ENCODE data around the gene CALML6. TPM values are rescaled to one million over a fixed set of nuclear protein-coding genes. Genes with fewer than 3 reads are reported as not detected.

Gene CALML6
- total RNA-seq, 1 experiment from 2014 or later = 1.5 TPM

DNA sequence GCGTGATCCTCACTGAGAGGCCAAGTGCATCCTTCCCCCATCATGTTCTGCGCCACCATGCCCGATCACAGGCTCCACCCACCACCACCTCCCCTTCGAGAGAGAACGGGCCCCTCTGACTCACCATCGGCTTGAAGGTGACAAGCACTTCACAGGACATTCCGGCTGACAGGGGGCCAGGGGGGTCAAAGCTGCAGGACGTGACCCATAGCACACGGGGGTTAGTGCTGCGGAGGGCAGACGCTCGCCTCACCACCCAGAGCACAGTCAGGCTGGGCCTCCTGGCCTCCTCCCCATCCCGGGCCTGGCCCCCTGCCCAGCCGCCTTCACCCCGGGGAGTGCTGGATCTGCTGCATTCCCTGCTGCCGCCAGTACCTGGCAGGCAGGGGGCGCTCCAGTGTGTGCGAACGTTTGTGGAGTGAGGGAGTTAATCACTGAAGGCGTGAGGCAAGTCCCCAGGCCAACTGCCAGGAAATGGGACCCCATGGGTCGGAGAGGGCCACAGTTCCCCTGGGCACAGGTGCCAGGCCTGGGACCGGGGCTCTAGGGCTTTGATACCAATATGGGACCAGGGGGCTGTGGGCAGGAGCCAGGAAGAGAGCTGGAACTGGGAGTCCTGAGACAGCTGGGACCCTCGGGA, 44.9 kb downstream of the CALML6 start:
- H3K27ac ChIP-seq (ENCODE audit: low read length) = no peak overlapping the region
- in situ Hi-C loops (cut with HindIII; ENCODE audit: low pct_unique_long_range_greater_than_20kb, low sequenced_read_pairs) = no loop called here
- TF ChIP-seq, protein P1, sequence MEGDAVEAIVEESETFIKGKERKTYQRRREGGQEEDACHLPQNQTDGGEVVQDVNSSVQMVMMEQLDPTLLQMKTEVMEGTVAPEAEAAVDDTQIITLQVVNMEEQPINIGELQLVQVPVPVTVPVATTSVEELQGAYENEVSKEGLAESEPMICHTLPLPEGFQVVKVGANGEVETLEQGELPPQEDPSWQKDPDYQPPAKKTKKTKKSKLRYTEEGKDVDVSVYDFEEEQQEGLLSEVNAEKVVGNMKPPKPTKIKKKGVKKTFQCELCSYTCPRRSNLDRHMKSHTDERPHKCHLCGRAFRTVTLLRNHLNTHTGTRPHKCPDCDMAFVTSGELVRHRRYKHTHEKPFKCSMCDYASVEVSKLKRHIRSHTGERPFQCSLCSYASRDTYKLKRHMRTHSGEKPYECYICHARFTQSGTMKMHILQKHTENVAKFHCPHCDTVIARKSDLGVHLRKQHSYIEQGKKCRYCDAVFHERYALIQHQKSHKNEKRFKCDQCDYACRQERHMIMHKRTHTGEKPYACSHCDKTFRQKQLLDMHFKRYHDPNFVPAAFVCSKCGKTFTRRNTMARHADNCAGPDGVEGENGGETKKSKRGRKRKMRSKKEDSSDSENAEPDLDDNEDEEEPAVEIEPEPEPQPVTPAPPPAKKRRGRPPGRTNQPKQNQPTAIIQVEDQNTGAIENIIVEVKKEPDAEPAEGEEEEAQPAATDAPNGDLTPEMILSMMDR (IDR thresholded peaks at IDR 0.05) = peak; percentile 96
- no peak for TF ChIP-seq POLR2AphosphoS5 (IDR thresholded peaks at IDR 0.05; ENCODE audit: low read depth, low read length)
- H3K9me3 ChIP-seq (ENCODE audit: control insufficient read depth, insufficient read depth, low read depth, low read length) = no peaks in the 10 kb centered on the region
- ChIA-PET CTCF (interaction anchor here (0.7 to 3.0 kb wide), 4 partner anchors 8 to 87 kb away, joined by 3 to 31 read pairs (median 4); no protein-coding TSS in a partner anchor), POLR2A (no interaction called here)
- peaks cover 10% of the 10 kb centered on the region for H3K4me1 ChIP-seq (ENCODE audit: control insufficient read depth, insufficient read depth, low read length)
- H3K27me3 ChIP-seq (ENCODE audit: control insufficient read depth, insufficient read depth, low read length) = no peaks in the 10 kb centered on the region
- no peaks in the 10 kb centered on the region for H3K36me3 ChIP-seq (ENCODE audit: control insufficient read depth, insufficient read depth, low read length)
- intact Hi-C loops (cut with micrococcal nuclease; ENCODE audit: unreplicated experiment) = loop anchor here (2.0 kb wide), 1 partner anchor 85 kb away; no protein-coding TSS in a partner anchor
- DNase-seq (ENCODE audit: low read depth, low spot score) = no peak
- ATAC-seq = peak; percentile 93
- peak overlapping the region in 1 of 2 experiments; percentile 22; a peak in 1 of 4 replicates for H3K4me3 ChIP-seq (ENCODE audit: low read depth in 2 of 2, low read length in 2 of 2)
- BruUV-seq (replicated peaks) = no TSS peak

DNA sequence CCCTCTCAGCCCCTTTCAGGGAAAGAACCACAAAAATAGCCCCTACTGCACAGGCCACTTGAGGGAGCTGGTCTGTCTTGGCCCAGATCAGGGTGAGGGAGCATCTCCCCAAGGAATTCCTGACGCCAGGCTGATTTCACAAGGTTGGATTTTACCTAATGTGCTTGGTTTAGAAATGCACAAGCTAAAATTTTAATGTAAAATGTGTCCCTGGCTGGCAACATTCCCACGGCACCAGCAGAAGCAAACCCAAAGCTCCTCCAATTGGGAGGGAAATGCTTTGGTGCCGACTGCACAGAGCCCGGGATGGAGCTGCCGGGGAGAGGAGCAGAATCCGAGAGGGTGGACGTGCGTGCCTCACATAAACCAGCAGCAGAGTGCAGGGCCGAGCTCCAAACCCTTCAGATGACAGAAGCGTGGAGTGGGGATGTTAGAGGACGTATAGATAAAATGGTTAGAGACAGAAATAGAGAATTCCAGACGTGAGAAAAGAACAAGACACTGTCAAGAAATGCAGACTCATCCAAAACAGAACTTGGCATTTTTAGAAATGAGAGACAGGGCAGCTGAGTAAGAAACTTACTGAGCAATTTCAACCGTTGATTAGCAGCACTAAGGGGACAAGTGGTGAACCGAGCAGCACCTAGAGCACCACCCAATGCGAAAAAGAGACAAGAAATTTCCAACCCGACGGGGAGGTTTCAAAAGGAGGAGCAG, 45.6 kb downstream of the CALML6 start:
- TF ChIP-seq TCF7L2 (IDR thresholded peaks at IDR 0.05; ENCODE audit: low read depth, low read length) (no peak), POLR2AphosphoS5 (IDR thresholded peaks at IDR 0.05; ENCODE audit: low read depth, low read length) (no peak)
- TF ChIP-seq, protein P2, sequence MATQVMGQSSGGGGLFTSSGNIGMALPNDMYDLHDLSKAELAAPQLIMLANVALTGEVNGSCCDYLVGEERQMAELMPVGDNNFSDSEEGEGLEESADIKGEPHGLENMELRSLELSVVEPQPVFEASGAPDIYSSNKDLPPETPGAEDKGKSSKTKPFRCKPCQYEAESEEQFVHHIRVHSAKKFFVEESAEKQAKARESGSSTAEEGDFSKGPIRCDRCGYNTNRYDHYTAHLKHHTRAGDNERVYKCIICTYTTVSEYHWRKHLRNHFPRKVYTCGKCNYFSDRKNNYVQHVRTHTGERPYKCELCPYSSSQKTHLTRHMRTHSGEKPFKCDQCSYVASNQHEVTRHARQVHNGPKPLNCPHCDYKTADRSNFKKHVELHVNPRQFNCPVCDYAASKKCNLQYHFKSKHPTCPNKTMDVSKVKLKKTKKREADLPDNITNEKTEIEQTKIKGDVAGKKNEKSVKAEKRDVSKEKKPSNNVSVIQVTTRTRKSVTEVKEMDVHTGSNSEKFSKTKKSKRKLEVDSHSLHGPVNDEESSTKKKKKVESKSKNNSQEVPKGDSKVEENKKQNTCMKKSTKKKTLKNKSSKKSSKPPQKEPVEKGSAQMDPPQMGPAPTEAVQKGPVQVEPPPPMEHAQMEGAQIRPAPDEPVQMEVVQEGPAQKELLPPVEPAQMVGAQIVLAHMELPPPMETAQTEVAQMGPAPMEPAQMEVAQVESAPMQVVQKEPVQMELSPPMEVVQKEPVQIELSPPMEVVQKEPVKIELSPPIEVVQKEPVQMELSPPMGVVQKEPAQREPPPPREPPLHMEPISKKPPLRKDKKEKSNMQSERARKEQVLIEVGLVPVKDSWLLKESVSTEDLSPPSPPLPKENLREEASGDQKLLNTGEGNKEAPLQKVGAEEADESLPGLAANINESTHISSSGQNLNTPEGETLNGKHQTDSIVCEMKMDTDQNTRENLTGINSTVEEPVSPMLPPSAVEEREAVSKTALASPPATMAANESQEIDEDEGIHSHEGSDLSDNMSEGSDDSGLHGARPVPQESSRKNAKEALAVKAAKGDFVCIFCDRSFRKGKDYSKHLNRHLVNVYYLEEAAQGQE (IDR thresholded peaks at IDR 0.05; ENCODE audit: insufficient read depth in 1 of 2, low read depth in 2 of 2, low read length in 1 of 2) = no peak
- TF ChIP-seq, protein P1 (IDR thresholded peaks at IDR 0.05) = no peak
- no peak for ATAC-seq
- Histone ChIP-seq H3K27ac (ENCODE audit: low read length) (no peak overlapping the region), H3K4me1 (ENCODE audit: control insufficient read depth, insufficient read depth, low read length) (peaks cover 10% of the 10 kb centered on the region), H3K9me3 (ENCODE audit: control insufficient read depth, insufficient read depth, low read depth, low read length) (no peaks in the 10 kb centered on the region), H3K36me3 (ENCODE audit: control insufficient read depth, insufficient read depth, low read length) (no peaks in the 10 kb centered on the region), H3K27me3 (ENCODE audit: control insufficient read depth, insufficient read depth, low read length) (no peaks in the 10 kb centered on the region), H3K4me3 (ENCODE audit: low read depth in 2 of 2, low read length in 2 of 2) (no peak overlapping the region)
- intact Hi-C loops (cut with micrococcal nuclease; ENCODE audit: unreplicated experiment) (loop anchor here (2.0 kb wide), 1 partner anchor 84 kb away; no protein-coding TSS in a partner anchor), in situ Hi-C loops (cut with HindIII; ENCODE audit: low pct_unique_long_range_greater_than_20kb, low sequenced_read_pairs) (no loop called here)
- ChIA-PET POLR2A (no interaction called here), CTCF (interaction anchor here (1.0 to 3.0 kb wide), 3 partner anchors 80 to 86 kb away, joined by 3 to 31 read pairs (median 6); no protein-coding TSS in a partner anchor)
- no peak for DNase-seq (ENCODE audit: low read depth, low spot score)
- BruUV-seq (replicated peaks) = no TSS peak
